Measurements from ENCODE around the gene MCCD1.

Gene MCCD1

GRCh38 chr6:31525932-31526591 lies 2.7 kb upstream of the MCCD1 start:
- H3K27ac ChIP-seq = no peak overlapping the region
- DNase-seq (ENCODE audit: low spot score) = no peak
- no peak overlapping the region for H3K4me3 ChIP-seq
- no peak for TF ChIP-seq CTCF (IDR thresholded peaks at IDR 0.05)

- Histone ChIP-seq H3K4me3 (no peak overlapping the region), H3K27ac (no peak overlapping the region)
- DNase-seq (ENCODE audit: low spot score) = no peak
- TF ChIP-seq CTCF (IDR thresholded peaks at IDR 0.05) = no peak
These were observed 420 bp upstream of the MCCD1 start for GRCh38 chr6:31528307-31528777.

GRCh38 chr6:31529329-31530150 lies 778 bp downstream of the MCCD1 start:
- Histone ChIP-seq H3K27ac (no peak overlapping the region), H3K4me3 (no peak overlapping the region)
- no peak for TF ChIP-seq CTCF (IDR thresholded peaks at IDR 0.05)
- no peak for DNase-seq (ENCODE audit: low spot score)

GRCh38 chr6:31530659-31531058 lies 1.9 kb downstream of the MCCD1 start:
- no peak overlapping the region for H3K4me3 ChIP-seq
- TF ChIP-seq CTCF (IDR thresholded peaks at IDR 0.05) = no peak
- H3K27ac ChIP-seq = no peak overlapping the region
- DNase-seq (ENCODE audit: low spot score) = no peak

GRCh38 chr6:31531162-31531561 lies 2.4 kb downstream of the MCCD1 start:
- DNase-seq (ENCODE audit: low spot score) = no peak
- no peak overlapping the region for H3K27ac ChIP-seq
- no peak overlapping the region for H3K4me3 ChIP-seq
- TF ChIP-seq CTCF (IDR thresholded peaks at IDR 0.05) = no peak

GRCh38 chr6:31531771-31532643 lies 3.2 kb downstream of the MCCD1 start:
- H3K27ac ChIP-seq = no peak overlapping the region
- DNase-seq (ENCODE audit: low spot score) = no peak
- no peak overlapping the region for H3K4me3 ChIP-seq
- no peak for TF ChIP-seq CTCF (IDR thresholded peaks at IDR 0.05)

Data from coronary artery (tissue), 2 donors.